Measurements from ENCODE around the gene SLC22A23. TPM values are rescaled to one million over a fixed set of nuclear protein-coding genes. Genes with fewer than 3 reads are reported as not detected.

Gene SLC22A23
- total and polyA plus RNA-seq, 2 of the 4 experiments (the other 2 are of a cell fraction): 0.72 to 1.6 TPM

DNA sequence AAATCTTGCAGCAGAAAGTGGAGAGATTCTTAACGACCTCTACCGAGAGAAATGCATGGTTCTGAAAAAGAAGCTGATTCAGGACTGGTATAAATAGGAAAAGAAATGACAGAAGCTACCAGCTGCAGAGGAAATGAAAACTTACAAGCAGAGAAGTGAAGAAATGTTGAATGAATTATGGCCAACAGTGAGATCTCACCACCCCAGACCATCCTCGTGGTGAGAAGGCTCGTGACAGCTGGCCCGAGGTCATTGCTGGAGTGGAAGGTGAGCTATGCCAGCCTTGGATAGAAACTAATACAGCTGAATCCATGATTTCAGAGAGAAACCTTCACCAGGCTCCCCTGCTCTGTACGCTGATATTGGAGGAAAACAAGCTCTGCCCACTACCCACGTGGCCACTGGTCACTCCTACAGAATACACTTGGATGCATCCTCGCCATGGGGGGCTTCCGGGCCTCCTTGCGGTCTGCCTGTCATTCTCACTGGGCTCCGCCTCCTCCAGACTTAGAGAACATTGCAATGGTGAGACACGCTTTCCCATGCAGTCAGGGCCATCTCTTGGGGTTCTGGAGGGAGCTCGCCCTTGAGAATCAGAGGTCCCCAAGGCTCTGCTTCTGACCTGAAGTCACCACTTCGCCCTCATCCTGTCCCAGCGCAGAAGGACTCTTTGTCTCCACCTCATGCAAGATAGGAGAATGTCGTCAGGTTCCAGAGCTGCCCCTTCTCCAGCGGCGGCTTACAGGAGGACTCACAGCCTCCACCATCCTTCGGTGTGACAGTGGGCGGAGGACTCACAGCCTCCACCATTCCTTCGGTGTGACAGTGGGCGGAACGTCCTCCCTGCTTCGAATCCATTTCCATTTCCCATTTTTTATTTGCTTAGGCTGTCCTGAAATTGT lies 218.8 kb downstream of the SLC22A23 start (continued):
- TF ChIP-seq RCOR1 (IDR thresholded peaks at IDR 0.05; ENCODE audit: insufficient replicate concordance, low read length): no peak

DNA sequence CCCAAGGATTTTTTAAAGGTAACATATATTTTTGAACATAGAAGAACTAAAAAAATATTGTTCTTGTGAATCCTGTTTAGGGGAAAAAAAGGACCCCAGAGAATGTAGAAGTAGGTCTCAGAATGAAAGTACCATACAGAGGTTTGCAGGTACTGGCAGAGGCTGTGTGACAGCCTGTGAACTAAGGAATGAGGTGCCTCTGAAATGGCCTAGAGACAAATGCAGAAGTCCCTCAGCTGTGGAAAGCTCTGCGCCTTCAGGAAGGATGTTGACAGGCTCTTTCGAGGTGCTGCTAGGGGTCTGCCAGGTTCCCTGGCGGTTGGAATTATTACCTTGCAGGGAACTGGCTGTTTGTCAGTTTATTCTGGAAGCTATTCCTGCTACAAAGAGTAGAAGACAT lies 220.8 kb downstream of the SLC22A23 start:
- Histone ChIP-seq H3K9ac (ENCODE audit: low read depth, low read length) (no peak overlapping the region), H3K36me3 (ENCODE audit: control insufficient read depth, insufficient read depth, low read length) (no peaks in the 10 kb centered on the region), H4K5ac (ENCODE audit: low read depth, low read length) (no peak overlapping the region), H4K91ac (ENCODE audit: insufficient read depth, low read depth, low read length) (no peak overlapping the region), H2AK5ac (ENCODE audit: low read depth, low read length) (no peak overlapping the region), H3K4me2 (ENCODE audit: low read depth, low read length) (no peak overlapping the region), H4K8ac (ENCODE audit: low read depth in 2 of 2, low read length in 2 of 2) (no peak overlapping the region), H2BK20ac (ENCODE audit: low read depth, low read length) (no peak overlapping the region), H3K4me3 (ENCODE audit: insufficient read depth, low read depth, low read length) (no peak overlapping the region), H3K4ac (ENCODE audit: low read depth, low read length) (no peak overlapping the region), H3K4me1 (ENCODE audit: control insufficient read depth, insufficient read depth, low read length) (peaks cover 3% of the 10 kb centered on the region; the same call in 1 of the 2 replicates), H2AFZ (replicated peaks; ENCODE audit: low read length, poor library complexity) (no peak overlapping the region), H2BK5ac (ENCODE audit: low read depth, low read length, poor library complexity, severe bottlenecking) (no peak overlapping the region), H3K14ac (replicated peaks; ENCODE audit: low read depth, low read length) (no peak overlapping the region), H3K27me3 (ENCODE audit: control insufficient read depth, insufficient read depth, low read length) (peaks cover 10% of the 10 kb centered on the region), H2BK15ac (ENCODE audit: low read depth, low read length) (no peak overlapping the region), H3K27ac (ENCODE audit: insufficient read depth, low read length) (no peak overlapping the region), H3K9me3 (ENCODE audit: control insufficient read depth, insufficient read depth, low read length) (no peaks in the 10 kb centered on the region), H3K23ac (ENCODE audit: low read depth, low read length) (no peak overlapping the region), H3K9me1 (ENCODE audit: insufficient read depth, low read length) (0 out of 2 replicates have a peak, but pooled peaks cover 3% of the 10 kb centered on the region), H2AK9ac (replicated peaks; ENCODE audit: low read depth, low read length, poor library complexity) (no peak overlapping the region), H4K20me1 (ENCODE audit: insufficient read depth, low read length) (no peaks in the 10 kb centered on the region), H3K56ac (ENCODE audit: extremely low read depth, insufficient read depth, low read length) (no peak overlapping the region), H3K18ac (ENCODE audit: low read depth, low read length) (no peak overlapping the region), H3K79me1 (ENCODE audit: low read depth in 1 of 2, low read length in 2 of 2) (no peaks in the 10 kb centered on the region), H2BK120ac (ENCODE audit: low read depth, low read length) (no peak overlapping the region)
- ChIA-PET POLR2A (ENCODE audit: unreplicated experiment) (no interaction called here), CTCF (interaction anchor here (1.4 kb wide), 1 partner anchor 15 kb away, joined by 3 read pairs; no protein-coding TSS in a partner anchor)
- WGBS, 2 experiments (ENCODE audit: extremely low coverage in 2 of 2, insufficient read length in 1 of 2): no CpG with 5 or more reads among the region's 3 CpGs
- ATAC-seq (ENCODE audit: low read depth): no peak
- dilution Hi-C loops (cut with HindIII; ENCODE audit: low sequenced_read_pairs, unreplicated experiment) (no loop called here), in situ Hi-C loops (cut with MboI; ENCODE audit: low sequenced_read_pairs) (no loop called here), intact Hi-C loops (cut with micrococcal nuclease) (no loop called here)
- DNase-seq: no peak
- BruUV-seq (replicated peaks): no TSS peak
- TF ChIP-seq FOS (IDR thresholded peaks at IDR 0.05; ENCODE audit: low read depth, low read length) (no peak), MAZ (IDR thresholded peaks at IDR 0.05; ENCODE audit: borderline replicate concordance, low read depth, low read length) (no peak), NFE2L2 (IDR thresholded peaks at IDR 0.05; ENCODE audit: low read depth, low read length) (no peak), CEBPB (IDR thresholded peaks at IDR 0.05; ENCODE audit: low read depth, low read length) (no peak), RAD21 (IDR thresholded peaks at IDR 0.05; ENCODE audit: low read length) (no peak), CHD1 (IDR thresholded peaks at IDR 0.05; ENCODE audit: low read depth, low read length) (no peak), RFX5 (IDR thresholded peaks at IDR 0.05; ENCODE audit: low read depth, low read length) (no peak), POLR2A (IDR thresholded peaks at IDR 0.05; ENCODE audit: low read depth, low read length) (no peak), MAFK (IDR thresholded peaks at IDR 0.05; ENCODE audit: low read depth, low read length) (no peak), BHLHE40 (IDR thresholded peaks at IDR 0.05; ENCODE audit: low read depth, low read length) (no peak)
- TF ChIP-seq, protein P1, sequence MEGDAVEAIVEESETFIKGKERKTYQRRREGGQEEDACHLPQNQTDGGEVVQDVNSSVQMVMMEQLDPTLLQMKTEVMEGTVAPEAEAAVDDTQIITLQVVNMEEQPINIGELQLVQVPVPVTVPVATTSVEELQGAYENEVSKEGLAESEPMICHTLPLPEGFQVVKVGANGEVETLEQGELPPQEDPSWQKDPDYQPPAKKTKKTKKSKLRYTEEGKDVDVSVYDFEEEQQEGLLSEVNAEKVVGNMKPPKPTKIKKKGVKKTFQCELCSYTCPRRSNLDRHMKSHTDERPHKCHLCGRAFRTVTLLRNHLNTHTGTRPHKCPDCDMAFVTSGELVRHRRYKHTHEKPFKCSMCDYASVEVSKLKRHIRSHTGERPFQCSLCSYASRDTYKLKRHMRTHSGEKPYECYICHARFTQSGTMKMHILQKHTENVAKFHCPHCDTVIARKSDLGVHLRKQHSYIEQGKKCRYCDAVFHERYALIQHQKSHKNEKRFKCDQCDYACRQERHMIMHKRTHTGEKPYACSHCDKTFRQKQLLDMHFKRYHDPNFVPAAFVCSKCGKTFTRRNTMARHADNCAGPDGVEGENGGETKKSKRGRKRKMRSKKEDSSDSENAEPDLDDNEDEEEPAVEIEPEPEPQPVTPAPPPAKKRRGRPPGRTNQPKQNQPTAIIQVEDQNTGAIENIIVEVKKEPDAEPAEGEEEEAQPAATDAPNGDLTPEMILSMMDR (conservative IDR thresholded peaks at IDR 0.05; ENCODE audit: low read depth, low read length): no peak
- TF ChIP-seq, protein P2, sequence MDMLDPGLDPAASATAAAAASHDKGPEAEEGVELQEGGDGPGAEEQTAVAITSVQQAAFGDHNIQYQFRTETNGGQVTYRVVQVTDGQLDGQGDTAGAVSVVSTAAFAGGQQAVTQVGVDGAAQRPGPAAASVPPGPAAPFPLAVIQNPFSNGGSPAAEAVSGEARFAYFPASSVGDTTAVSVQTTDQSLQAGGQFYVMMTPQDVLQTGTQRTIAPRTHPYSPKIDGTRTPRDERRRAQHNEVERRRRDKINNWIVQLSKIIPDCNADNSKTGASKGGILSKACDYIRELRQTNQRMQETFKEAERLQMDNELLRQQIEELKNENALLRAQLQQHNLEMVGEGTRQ (IDR thresholded peaks at IDR 0.05; ENCODE audit: low read depth, low read length): no peak
